Muscle layer of duodenum (tissue), 2 donors: ENCODE results near the gene CAPN3.

Source experiments
- H3K27ac ChIP-seq: one replicate; pipeline ENCODE4 v1.7.0; 2013; ENCODE audit warnings: mild to moderate bottlenecking, low read length
- H3K27me3 ChIP-seq: one replicate; pipeline ENCODE4 v1.7.0; 2013; ENCODE audit warnings: low read depth, mild to moderate bottlenecking, control low read depth, low read length
- H3K36me3 ChIP-seq, 2 donors: one replicate each; pipeline ENCODE4 v1.7.0; 2013; ENCODE audit warnings: low read length in 2 of 2, control low read depth in 1 of 2, mild to moderate bottlenecking in 1 of 2; ENCODE audit not compliant: insufficient read depth in 2 of 2, control insufficient read depth in 1 of 2
- H3K4me1 ChIP-seq, 2 donors: one replicate each; pipeline ENCODE4 v1.7.0; 2013; ENCODE audit warnings: low read length in 2 of 2, mild to moderate bottlenecking in 2 of 2, control low read depth in 1 of 2, moderate library complexity in 1 of 2; ENCODE audit not compliant: insufficient read depth in 2 of 2, control insufficient read depth in 1 of 2
- H3K4me3 ChIP-seq, 2 donors: one replicate each; pipeline ENCODE4 v1.7.0; 2013; ENCODE audit warnings: low read length in 2 of 2, low read depth in 1 of 2, mild to moderate bottlenecking in 1 of 2
- H3K9me3 ChIP-seq, 2 donors: one replicate each; pipeline ENCODE4 v1.7.0; 2013; ENCODE audit warnings: low read length in 2 of 2, control low read depth in 1 of 2, mild to moderate bottlenecking in 1 of 2; ENCODE audit not compliant: control insufficient read depth in 1 of 2
- donor health status: healthy.

Gene CAPN3

DNA sequence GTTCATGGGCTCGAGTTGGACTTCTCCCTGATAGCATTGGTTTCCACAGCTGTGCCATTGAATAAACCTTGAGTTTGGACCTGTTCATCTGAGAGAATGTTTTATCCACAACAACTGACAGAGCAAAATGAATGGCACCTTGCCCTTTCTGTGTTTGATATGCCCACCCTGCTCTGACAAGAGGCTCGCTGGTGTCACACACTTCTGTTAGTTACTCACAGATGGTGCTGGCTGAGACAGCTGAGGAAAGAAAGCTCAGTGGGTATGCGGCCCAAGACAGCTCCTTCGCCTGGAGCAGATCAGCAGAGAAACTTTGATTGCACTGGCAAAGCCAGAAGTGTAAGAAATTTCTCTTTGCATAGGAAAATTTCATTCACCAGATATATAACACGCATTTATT is 2.5 kb upstream of the CAPN3 start:
- H3K9me3 ChIP-seq, result no peaks in the 10 kb centered on the region

GRCh38 chr15:42358141-42358540 is 1.2 kb upstream of the CAPN3 start:
- no peaks in the 10 kb centered on the region for H3K9me3 ChIP-seq
- H3K27ac ChIP-seq, result no peak overlapping the region
- H3K4me3 ChIP-seq, result no peak overlapping the region
- peaks cover 11 to 12% of the 10 kb centered on the region in 2 donors for H3K36me3 ChIP-seq
- no peaks in the 10 kb centered on the region for H3K4me1 ChIP-seq
- no peaks in the 10 kb centered on the region for H3K27me3 ChIP-seq

More for the DNA sequence above, 2.5 kb upstream of the CAPN3 start:
- Histone ChIP-seq H3K4me1 (no peaks in the 10 kb centered on the region), H3K4me3 (no peak overlapping the region), H3K36me3 (peaks cover 17 to 24% of the 10 kb centered on the region in 2 donors), H3K27ac (no peak overlapping the region), H3K27me3 (no peaks in the 10 kb centered on the region)

DNA sequence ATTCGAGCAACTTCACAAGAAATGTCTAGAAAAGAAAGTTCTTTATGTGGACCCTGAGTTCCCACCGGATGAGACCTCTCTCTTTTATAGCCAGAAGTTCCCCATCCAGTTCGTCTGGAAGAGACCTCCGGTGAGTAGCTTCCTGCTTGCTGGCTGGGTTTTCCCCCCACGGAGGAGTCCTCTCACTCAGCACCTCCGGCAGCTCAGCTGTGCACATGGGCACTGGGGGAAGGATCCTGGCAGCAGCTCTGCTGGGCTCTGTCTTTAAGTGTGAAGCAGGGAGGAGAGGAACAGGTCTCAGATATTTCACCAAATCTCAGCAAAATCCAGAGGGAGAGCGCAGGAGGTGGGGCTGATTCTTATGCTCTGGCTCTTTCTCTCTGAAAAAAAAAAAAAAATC is 684 bp downstream of the CAPN3 start:
- Histone ChIP-seq H3K36me3 (peaks cover 5 to 7% of the 10 kb centered on the region in 2 donors), H3K27me3 (no peaks in the 10 kb centered on the region), H3K27ac (no peak overlapping the region), H3K4me3 (no peak overlapping the region), H3K9me3 (no peaks in the 10 kb centered on the region), H3K4me1 (no peaks in the 10 kb centered on the region)

- Histone ChIP-seq H3K9me3 (no peaks in the 10 kb centered on the region), H3K27ac (no peak overlapping the region), H3K36me3 (peaks cover 5 to 7% of the 10 kb centered on the region in 2 donors), H3K27me3 (no peaks in the 10 kb centered on the region), H3K4me1 (no peaks in the 10 kb centered on the region), H3K4me3 (no peak overlapping the region)
Observed at GRCh38 chr15:42360535-42361112, 1.3 kb downstream of the CAPN3 start.

DNA sequence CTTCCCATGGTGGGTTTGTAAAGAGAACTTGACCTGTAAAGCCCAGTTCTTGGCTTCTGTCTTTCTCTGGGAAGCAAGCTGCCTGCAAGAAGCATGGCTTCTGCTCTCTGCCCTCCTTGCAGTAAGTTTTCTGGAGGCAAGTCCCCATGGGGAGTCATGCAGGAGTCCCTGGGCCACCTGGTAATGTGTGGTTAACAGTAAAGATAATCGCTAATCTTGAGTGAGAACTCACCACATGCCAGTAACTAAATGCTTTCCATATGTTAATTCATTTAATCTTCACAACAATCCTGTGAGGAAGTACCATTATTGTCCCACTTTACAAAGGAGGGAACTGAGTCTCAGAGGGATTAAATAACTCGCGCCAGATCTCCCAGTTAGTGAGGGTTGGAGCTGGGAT is 4.2 kb downstream of the CAPN3 start:
- no peak overlapping the region for H3K4me3 ChIP-seq
- no peaks in the 10 kb centered on the region for H3K27me3 ChIP-seq
- H3K9me3 ChIP-seq, result no peaks in the 10 kb centered on the region
- no peaks in the 10 kb centered on the region for H3K4me1 ChIP-seq
- H3K27ac ChIP-seq, result no peak overlapping the region
- H3K36me3 ChIP-seq, result peaks cover 0 to 5% of the 10 kb centered on the region in 2 donors

DNA sequence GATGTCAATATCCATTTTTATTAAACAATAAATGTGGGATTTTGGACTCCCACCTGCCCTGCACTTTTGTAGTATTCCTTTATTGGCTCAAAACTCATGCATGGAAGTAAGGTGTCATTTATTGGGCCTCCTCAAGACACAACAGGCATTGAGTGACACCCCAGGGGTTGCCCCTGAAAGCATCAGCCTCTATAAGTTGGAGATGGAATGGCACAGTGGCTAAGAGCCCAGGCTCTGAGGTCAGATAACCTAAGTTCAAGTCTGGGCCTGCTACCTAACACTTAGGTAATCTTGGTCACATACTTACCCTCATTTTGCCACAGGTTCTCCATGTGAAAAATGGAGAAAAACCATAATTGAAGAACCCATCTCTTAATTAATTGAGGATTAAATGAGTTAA is 4.6 kb downstream of the CAPN3 start:
- no peak overlapping the region for H3K4me3 ChIP-seq
- H3K27ac ChIP-seq, result no peak overlapping the region
- H3K9me3 ChIP-seq, result no peaks in the 10 kb centered on the region
- no peaks in the 10 kb centered on the region for H3K27me3 ChIP-seq
- peaks cover 0 to 5% of the 10 kb centered on the region in 2 donors for H3K36me3 ChIP-seq
- no peaks in the 10 kb centered on the region for H3K4me1 ChIP-seq

DNA sequence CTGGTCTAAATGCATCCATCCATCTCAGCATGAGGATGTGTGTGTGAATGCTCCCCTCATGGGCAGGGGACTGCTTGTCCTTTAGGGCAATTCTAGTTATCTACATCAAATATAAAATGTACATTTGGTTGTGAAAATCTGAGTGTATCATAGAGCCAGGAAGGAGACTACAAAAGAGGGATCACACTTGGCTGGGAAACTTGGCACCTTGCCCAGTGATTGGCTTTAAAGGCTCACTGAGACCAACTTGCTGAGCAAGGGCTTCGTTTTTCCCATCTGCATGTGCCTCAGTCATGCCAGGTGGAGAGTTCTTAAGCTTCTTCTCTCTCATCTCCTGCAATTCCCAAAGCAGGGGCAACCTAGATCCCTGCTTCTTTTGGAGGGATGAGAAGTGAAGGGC is 5.2 kb downstream of the CAPN3 start:
- Histone ChIP-seq H3K4me1 (no peaks in the 10 kb centered on the region), H3K4me3 (no peak overlapping the region), H3K27me3 (no peaks in the 10 kb centered on the region), H3K27ac (no peak overlapping the region), H3K9me3 (no peaks in the 10 kb centered on the region), H3K36me3 (peaks cover 0 to 5% of the 10 kb centered on the region in 2 donors)

DNA sequence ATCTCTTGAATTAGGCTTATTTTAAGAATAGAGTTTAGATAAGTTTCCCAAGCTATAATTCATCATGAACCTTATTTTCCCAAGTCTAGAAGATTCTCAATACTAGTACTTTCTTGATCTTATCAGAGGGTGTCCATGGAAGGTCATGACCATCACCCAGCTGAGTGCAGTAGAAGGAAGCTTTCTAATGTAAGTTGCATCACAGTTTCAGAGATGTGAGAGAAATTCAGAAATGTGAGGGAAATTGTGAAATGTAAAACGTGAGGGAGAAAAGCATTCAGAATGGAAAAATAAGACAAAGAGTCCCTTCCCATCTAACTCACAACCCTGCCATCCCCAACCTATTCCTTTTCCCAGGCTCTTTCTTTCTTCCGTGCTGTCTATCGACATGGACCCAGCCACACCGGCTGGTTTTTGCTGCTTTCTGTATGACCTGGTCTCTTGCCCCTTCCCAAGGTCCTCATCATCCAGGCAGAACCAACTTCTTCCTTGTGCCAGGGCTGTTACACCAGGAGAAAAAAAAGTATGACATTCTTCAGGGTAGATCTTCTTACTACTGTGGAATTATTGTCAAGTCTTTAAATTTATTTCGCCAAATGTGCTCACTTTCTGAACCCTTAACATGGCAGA is 6.7 kb downstream of the CAPN3 start:
- H3K9me3 ChIP-seq, result no peaks in the 10 kb centered on the region
- H3K4me1 ChIP-seq, result no peaks in the 10 kb centered on the region
- H3K36me3 ChIP-seq, result no peaks in the 10 kb centered on the region
- no peak overlapping the region for H3K4me3 ChIP-seq
- no peak overlapping the region for H3K27ac ChIP-seq
- H3K27me3 ChIP-seq, result no peaks in the 10 kb centered on the region

DNA sequence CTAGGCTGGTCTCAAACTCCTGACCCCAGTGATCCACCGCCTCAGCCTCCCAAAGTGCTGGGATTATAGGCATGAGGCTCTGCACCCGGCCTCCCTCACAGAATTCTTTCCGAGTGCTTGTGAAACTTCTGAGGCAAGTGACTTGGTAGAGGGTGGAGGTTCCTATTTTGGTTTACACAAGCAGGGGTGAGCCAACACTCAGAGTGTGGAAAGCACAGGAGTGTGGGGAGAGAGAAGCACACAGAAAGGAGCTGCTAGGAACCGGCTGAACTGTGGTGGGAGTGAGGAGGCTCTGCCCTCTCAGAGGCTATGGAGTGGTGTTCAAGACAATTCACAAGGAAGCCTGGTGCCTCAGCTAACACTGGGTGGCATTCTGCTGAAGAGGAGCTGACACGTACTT is 7.7 kb downstream of the CAPN3 start:
- H3K27ac ChIP-seq, result no peak overlapping the region
- no peak overlapping the region for H3K4me3 ChIP-seq
- no peaks in the 10 kb centered on the region for H3K4me1 ChIP-seq
- no peaks in the 10 kb centered on the region for H3K36me3 ChIP-seq
- no peaks in the 10 kb centered on the region for H3K9me3 ChIP-seq
- no peaks in the 10 kb centered on the region for H3K27me3 ChIP-seq

DNA sequence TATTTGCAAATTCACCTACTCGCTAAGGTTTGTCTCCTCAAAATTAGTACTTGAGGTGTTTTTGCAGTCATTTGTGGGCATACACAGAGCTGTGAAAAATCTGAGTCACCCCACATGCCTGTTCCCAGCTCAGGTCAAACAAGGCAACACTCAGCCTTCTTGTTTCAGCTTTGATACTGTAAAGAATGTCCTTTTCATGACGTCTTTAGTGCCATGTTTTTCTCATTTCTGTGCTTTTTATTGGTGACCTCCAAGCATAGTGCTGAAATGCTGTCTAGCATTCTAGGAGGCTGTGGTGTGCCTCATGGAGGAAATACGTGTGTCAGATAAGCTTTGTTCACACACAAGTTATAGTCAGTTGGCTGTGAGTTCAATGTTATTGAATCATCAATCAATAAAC is 8.8 kb downstream of the CAPN3 start:
- H3K27ac ChIP-seq, result no peak overlapping the region
- no peaks in the 10 kb centered on the region for H3K27me3 ChIP-seq
- no peak overlapping the region for H3K4me3 ChIP-seq
- no peaks in the 10 kb centered on the region for H3K36me3 ChIP-seq
- no peaks in the 10 kb centered on the region for H3K4me1 ChIP-seq
- no peaks in the 10 kb centered on the region for H3K9me3 ChIP-seq

- H3K9me3 ChIP-seq, result no peaks in the 10 kb centered on the region
- H3K4me3 ChIP-seq, result no peak overlapping the region
- no peaks in the 10 kb centered on the region for H3K4me1 ChIP-seq
- no peaks in the 10 kb centered on the region for H3K36me3 ChIP-seq
- H3K27me3 ChIP-seq, result no peaks in the 10 kb centered on the region
- H3K27ac ChIP-seq, result no peak overlapping the region
Observed at GRCh38 chr15:42371096-42371495, 11.8 kb downstream of the CAPN3 start.

DNA sequence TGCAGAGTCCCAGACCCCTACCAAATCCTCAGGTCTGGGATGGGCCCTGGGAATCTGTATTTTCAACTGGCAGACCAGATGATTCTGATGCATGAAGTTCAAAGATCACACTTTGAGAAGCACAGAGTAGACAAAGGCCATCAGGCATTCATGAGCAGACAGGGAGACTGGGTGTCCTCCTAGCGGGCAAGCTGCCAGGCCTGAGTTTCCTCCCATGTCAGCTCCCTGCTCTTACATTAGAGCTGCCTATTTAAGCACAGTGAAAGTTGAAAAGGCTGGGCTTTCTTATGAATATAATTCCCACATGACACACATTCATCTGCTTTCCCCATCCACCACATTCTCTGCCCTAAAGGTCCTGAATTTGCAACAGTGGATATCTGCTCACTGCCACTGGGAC is 14.0 kb downstream of the CAPN3 start:
- H3K4me1 ChIP-seq, result no peaks in the 10 kb centered on the region
- H3K27ac ChIP-seq, result no peak overlapping the region
- H3K27me3 ChIP-seq, result no peaks in the 10 kb centered on the region

More for the DNA sequence above, 14.0 kb downstream of the CAPN3 start:
- no peak overlapping the region for H3K4me3 ChIP-seq
- no peaks in the 10 kb centered on the region for H3K36me3 ChIP-seq
- peaks cover 0 to 4% of the 10 kb centered on the region in 2 donors for H3K9me3 ChIP-seq
